ENCODE measurements around the gene KCNA5.

DNA sequence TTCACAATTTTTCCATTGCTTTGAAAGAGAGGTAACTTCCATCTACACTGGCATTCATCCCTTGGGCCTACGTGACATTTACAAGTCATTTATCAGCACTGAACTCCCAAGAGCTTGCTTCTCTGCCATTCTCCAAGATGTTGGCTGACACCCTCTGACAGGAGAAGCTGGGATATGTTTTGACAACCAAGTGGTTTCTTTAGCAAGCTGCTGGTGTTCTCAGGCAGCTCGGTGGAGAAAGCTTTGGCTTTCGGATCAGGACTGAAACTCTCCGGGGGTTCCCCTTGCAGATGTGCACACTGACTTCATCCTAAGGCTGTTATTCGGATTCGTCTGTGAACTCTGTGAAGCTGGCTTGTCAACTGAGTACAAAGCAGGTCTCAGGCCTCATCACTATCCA lies 15.7 kb downstream of the KCNA5 start:
- TF ChIP-seq, protein P1, sequence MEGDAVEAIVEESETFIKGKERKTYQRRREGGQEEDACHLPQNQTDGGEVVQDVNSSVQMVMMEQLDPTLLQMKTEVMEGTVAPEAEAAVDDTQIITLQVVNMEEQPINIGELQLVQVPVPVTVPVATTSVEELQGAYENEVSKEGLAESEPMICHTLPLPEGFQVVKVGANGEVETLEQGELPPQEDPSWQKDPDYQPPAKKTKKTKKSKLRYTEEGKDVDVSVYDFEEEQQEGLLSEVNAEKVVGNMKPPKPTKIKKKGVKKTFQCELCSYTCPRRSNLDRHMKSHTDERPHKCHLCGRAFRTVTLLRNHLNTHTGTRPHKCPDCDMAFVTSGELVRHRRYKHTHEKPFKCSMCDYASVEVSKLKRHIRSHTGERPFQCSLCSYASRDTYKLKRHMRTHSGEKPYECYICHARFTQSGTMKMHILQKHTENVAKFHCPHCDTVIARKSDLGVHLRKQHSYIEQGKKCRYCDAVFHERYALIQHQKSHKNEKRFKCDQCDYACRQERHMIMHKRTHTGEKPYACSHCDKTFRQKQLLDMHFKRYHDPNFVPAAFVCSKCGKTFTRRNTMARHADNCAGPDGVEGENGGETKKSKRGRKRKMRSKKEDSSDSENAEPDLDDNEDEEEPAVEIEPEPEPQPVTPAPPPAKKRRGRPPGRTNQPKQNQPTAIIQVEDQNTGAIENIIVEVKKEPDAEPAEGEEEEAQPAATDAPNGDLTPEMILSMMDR (conservative IDR thresholded peaks at IDR 0.05 in 1 of 2, IDR thresholded peaks at IDR 0.05 in 1 of 2; ENCODE audit: low read depth in 1 of 2, low read length in 2 of 2): no peak
- no peak for TF ChIP-seq EZH2 (IDR thresholded peaks at IDR 0.05; ENCODE audit: low read length, missing control alignments)

Data from fibroblast of lung (primary cell).